GM23338 (cell line): ENCODE results near the gene STK32C. TPM values are rescaled to one million over a fixed set of nuclear protein-coding genes. Genes with fewer than 3 reads are reported as not detected.

Experiments
- ATAC-seq: fragments of 200-7000 bp; cut with Tn5 transposase; 3 replicates; pipeline ENCODE4 v1.9.1; 2020
- DNase-seq: peaks from one replicate; pipeline ENCODE4 v3.0.0-alpha.2; 2015; ENCODE audit warnings: low spot score
- H2AFZ ChIP-seq: fragments of 200-600 bp; sonication (generic); 2 replicates; pipeline ENCODE4 v1.8.0; 2016; ENCODE audit warnings: antibody characterized with exemption, mild to moderate bottlenecking, moderate library complexity
- H3F3A ChIP-seq: fragments of 200-600 bp; sonication (generic); replicated peaks from 2 replicates; pipeline ENCODE4 v1.8.0; 2017; ENCODE audit warnings: antibody characterized with exemption, mixed run types, low read depth
- H3K27ac ChIP-seq: fragments of 200-600 bp; sonication (generic); 2 replicates; pipeline ENCODE4 v1.6.1; 2016; ENCODE audit warnings: low read depth
- H3K27me3 ChIP-seq: fragments of 200-600 bp; sonication (generic); 2 replicates; pipeline ENCODE4 v1.8.0; 2016; ENCODE audit warnings: mild to moderate bottlenecking, mixed run types, moderate library complexity; ENCODE audit not compliant: insufficient read depth
- H3K36me3 ChIP-seq: fragments of 200-600 bp; sonication (generic); 2 replicates; pipeline ENCODE4 v1.8.0; 2016; ENCODE audit warnings: mild to moderate bottlenecking; ENCODE audit not compliant: insufficient read depth
- H3K4me1 ChIP-seq: fragments of 200-600 bp; sonication (generic); 2 replicates; pipeline ENCODE4 v1.8.0; 2016; ENCODE audit warnings: mild to moderate bottlenecking, moderate library complexity; ENCODE audit not compliant: insufficient read depth
- H3K4me2 ChIP-seq: fragments of 200-600 bp; sonication (generic); 2 replicates; pipeline ENCODE4 v1.7.1; 2017; ENCODE audit warnings: mixed run types
- H3K4me3 ChIP-seq: fragments of 200-600 bp; sonication (generic); 2 replicates; pipeline ENCODE4 v1.6.1; 2016; ENCODE audit warnings: mixed run types
- H3K79me2 ChIP-seq: fragments of 200-600 bp; sonication (generic); replicated peaks from 2 replicates; pipeline ENCODE4 v1.8.0; 2017; ENCODE audit warnings: mild to moderate bottlenecking; ENCODE audit not compliant: insufficient read depth
- H3K9me2 ChIP-seq: fragments of 200-600 bp; sonication (generic); 2 replicates; pipeline ENCODE4 v1.8.0; 2017; ENCODE audit not compliant: insufficient read depth
- H4K20me1 ChIP-seq: fragments of 200-600 bp; sonication (generic); replicated peaks from 2 replicates; pipeline ENCODE4 v1.8.0; 2017; ENCODE audit warnings: mild to moderate bottlenecking; ENCODE audit not compliant: insufficient read depth
- H3K27ac Mint-ChIP-seq: 2 replicates; pipeline ENCODE4 v1.8.0; 2020; ENCODE audit warnings: inconsistent platforms, mild to moderate bottlenecking, moderate library complexity, mixed read lengths
- H3K27me3 Mint-ChIP-seq: 3 replicates; pipeline ENCODE4 v1.8.0; 2022; ENCODE audit warnings: low read depth, mild to moderate bottlenecking, moderate library complexity, mixed read lengths, inconsistent platforms; ENCODE audit not compliant: insufficient read depth, poor library complexity
- H3K36me3 Mint-ChIP-seq: 3 replicates; pipeline ENCODE4 v1.8.0; 2021; ENCODE audit warnings: low read depth, mild to moderate bottlenecking, inconsistent platforms, moderate library complexity, mixed read lengths
- H3K4me1 Mint-ChIP-seq: 3 replicates; pipeline ENCODE4 v1.8.0; 2020; ENCODE audit warnings: mild to moderate bottlenecking, inconsistent platforms, mixed read lengths
- H3K4me3 Mint-ChIP-seq: 3 replicates; pipeline ENCODE4 v1.8.0; 2021; ENCODE audit warnings: moderate library complexity, mild to moderate bottlenecking, inconsistent platforms, mixed read lengths
- H3K9me3 Mint-ChIP-seq: 3 replicates; pipeline ENCODE4 v1.8.0; 2020; ENCODE audit warnings: moderate library complexity, mild to moderate bottlenecking, inconsistent platforms, mixed read lengths
- EZH2 ChIP-seq: fragments of 200-600 bp; sonication (generic); IDR thresholded peaks from one replicate; pipeline ENCODE4 v1.8.0; 2017; ENCODE audit warnings: antibody characterized with exemption, mild to moderate bottlenecking, low read depth; ENCODE audit not compliant: unreplicated experiment
- NANOG ChIP-seq: IDR thresholded peaks from 2 replicates; pipeline ENCODE4 v1.6.1; 2016; ENCODE audit warnings: antibody characterized with exemption, borderline replicate concordance
- polyA plus RNA-seq: library from polyadenylated mRNA; unstranded; fragments of >200 nt; fragmentation: Nextera tagmentation; extraction: Ambion mirVana; gene quantifications from 2 replicates; pipeline ENCODE4 v1.2.1, GENCODE V29; 2016
- total RNA-seq: library from RNA; depleted of rRNA; stranded (reverse); fragments of >200 nt; shearing (Covaris generic); gene quantifications from 2 replicates; pipeline ENCODE4 v1.2.3, GENCODE V29; 2014
- TF ChIP-seq, protein P1 (sequence below): IDR thresholded peaks from one replicate; pipeline ENCODE4 v1.6.1; 2018; ENCODE audit warnings: antibody characterized with exemption; ENCODE audit not compliant: unreplicated experiment
- TF ChIP-seq, protein P2 (sequence below): IDR thresholded peaks from 2 replicates; pipeline ENCODE4 v1.6.1; 2016; ENCODE audit warnings: antibody characterized with exemption
- TF ChIP-seq, protein P3 (sequence below), 2 experiments: fragments of 200-600 bp in 1 of 2; sonication (generic) in 1 of 2; conservative IDR thresholded peaks; 2 replicates each; pipeline versions ENCODE4 v1.5.1 to v1.6.1; 2016 to 2017; ENCODE audit warnings: antibody characterized with exemption in 2 of 2, low read depth in 2 of 2, mild to moderate bottlenecking in 2 of 2, moderate library complexity in 1 of 2
- TF ChIP-seq, protein P4 (sequence below): fragments of 250-450 bp; sonication (Bioruptor Pico); IDR thresholded peaks from 2 replicates; pipeline ENCODE4 v1.5.0; 2020; ENCODE audit warnings: mild to moderate bottlenecking, moderate library complexity

STK32C gene
- total and polyA plus RNA-seq, 2 experiments from 2014 or later = 10.2 to 20.5 TPM

DNA sequence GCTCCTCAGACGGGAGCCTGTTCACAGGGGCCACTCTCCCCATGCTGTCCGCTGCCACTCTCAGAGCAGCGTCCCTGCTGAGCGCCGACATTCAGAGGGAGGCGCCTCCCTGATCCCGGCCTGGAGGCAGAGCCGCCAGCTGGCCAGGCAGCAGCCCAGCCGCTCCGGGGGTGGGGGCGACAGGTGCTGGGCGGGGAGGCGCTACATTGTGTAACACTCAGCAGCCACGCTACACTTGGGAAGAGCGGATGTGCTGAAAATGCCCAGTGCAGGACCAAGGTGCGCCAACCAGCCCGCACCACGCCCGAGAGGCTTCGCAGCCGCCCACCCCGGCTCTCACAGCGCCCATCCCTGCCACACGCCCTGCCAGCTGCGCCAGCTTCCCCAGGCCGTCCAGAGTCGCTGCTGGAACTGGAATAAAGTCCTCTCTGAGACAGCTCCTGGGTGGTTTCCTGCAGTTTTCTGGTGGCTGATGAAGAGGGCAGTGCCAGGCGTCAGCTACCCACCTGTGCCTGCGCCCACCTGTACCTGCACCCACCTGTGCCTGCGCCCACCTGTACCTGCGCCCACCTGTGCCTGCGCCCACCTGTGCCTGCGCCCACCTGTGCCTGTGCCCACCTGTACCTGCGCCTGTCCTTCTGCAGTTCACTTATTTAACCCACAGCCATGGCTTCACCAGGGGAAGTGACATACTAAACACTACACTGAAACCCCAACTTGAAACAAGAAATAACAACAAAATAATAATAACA, 25.7 kb downstream of the STK32C start (continued):
- TF ChIP-seq, protein P1, sequence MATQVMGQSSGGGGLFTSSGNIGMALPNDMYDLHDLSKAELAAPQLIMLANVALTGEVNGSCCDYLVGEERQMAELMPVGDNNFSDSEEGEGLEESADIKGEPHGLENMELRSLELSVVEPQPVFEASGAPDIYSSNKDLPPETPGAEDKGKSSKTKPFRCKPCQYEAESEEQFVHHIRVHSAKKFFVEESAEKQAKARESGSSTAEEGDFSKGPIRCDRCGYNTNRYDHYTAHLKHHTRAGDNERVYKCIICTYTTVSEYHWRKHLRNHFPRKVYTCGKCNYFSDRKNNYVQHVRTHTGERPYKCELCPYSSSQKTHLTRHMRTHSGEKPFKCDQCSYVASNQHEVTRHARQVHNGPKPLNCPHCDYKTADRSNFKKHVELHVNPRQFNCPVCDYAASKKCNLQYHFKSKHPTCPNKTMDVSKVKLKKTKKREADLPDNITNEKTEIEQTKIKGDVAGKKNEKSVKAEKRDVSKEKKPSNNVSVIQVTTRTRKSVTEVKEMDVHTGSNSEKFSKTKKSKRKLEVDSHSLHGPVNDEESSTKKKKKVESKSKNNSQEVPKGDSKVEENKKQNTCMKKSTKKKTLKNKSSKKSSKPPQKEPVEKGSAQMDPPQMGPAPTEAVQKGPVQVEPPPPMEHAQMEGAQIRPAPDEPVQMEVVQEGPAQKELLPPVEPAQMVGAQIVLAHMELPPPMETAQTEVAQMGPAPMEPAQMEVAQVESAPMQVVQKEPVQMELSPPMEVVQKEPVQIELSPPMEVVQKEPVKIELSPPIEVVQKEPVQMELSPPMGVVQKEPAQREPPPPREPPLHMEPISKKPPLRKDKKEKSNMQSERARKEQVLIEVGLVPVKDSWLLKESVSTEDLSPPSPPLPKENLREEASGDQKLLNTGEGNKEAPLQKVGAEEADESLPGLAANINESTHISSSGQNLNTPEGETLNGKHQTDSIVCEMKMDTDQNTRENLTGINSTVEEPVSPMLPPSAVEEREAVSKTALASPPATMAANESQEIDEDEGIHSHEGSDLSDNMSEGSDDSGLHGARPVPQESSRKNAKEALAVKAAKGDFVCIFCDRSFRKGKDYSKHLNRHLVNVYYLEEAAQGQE = no peak
- TF ChIP-seq EZH2 = no peak
- TF ChIP-seq, protein P2, sequence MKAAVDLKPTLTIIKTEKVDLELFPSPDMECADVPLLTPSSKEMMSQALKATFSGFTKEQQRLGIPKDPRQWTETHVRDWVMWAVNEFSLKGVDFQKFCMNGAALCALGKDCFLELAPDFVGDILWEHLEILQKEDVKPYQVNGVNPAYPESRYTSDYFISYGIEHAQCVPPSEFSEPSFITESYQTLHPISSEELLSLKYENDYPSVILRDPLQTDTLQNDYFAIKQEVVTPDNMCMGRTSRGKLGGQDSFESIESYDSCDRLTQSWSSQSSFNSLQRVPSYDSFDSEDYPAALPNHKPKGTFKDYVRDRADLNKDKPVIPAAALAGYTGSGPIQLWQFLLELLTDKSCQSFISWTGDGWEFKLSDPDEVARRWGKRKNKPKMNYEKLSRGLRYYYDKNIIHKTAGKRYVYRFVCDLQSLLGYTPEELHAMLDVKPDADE = no peak

DNA sequence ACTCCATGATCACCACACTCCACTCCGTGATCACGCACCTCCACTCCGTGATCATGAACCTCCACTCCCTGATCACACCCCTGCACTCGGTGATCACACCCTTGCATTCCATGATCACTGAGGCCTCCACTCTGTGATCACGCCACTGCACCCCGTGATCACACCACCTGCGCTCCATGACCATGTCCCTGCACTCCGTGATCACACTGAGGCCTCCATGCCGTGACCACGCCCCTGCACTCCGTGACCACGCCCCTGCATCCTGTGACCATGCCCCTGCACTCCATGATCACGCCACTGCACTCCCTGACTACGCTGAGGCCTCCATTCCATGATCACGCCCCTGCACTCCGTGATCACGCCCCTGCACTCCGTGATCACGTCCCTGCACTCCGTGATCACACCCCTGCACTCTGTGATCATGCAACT, 27.1 kb downstream of the STK32C start:
- no peak overlapping the region for H3K27ac Mint-ChIP-seq
- TF ChIP-seq, protein P3, sequence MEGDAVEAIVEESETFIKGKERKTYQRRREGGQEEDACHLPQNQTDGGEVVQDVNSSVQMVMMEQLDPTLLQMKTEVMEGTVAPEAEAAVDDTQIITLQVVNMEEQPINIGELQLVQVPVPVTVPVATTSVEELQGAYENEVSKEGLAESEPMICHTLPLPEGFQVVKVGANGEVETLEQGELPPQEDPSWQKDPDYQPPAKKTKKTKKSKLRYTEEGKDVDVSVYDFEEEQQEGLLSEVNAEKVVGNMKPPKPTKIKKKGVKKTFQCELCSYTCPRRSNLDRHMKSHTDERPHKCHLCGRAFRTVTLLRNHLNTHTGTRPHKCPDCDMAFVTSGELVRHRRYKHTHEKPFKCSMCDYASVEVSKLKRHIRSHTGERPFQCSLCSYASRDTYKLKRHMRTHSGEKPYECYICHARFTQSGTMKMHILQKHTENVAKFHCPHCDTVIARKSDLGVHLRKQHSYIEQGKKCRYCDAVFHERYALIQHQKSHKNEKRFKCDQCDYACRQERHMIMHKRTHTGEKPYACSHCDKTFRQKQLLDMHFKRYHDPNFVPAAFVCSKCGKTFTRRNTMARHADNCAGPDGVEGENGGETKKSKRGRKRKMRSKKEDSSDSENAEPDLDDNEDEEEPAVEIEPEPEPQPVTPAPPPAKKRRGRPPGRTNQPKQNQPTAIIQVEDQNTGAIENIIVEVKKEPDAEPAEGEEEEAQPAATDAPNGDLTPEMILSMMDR (conservative IDR thresholded peaks at IDR 0.05; ENCODE audit: low read depth in 2 of 2) = no peak
- TF ChIP-seq, protein P4, sequence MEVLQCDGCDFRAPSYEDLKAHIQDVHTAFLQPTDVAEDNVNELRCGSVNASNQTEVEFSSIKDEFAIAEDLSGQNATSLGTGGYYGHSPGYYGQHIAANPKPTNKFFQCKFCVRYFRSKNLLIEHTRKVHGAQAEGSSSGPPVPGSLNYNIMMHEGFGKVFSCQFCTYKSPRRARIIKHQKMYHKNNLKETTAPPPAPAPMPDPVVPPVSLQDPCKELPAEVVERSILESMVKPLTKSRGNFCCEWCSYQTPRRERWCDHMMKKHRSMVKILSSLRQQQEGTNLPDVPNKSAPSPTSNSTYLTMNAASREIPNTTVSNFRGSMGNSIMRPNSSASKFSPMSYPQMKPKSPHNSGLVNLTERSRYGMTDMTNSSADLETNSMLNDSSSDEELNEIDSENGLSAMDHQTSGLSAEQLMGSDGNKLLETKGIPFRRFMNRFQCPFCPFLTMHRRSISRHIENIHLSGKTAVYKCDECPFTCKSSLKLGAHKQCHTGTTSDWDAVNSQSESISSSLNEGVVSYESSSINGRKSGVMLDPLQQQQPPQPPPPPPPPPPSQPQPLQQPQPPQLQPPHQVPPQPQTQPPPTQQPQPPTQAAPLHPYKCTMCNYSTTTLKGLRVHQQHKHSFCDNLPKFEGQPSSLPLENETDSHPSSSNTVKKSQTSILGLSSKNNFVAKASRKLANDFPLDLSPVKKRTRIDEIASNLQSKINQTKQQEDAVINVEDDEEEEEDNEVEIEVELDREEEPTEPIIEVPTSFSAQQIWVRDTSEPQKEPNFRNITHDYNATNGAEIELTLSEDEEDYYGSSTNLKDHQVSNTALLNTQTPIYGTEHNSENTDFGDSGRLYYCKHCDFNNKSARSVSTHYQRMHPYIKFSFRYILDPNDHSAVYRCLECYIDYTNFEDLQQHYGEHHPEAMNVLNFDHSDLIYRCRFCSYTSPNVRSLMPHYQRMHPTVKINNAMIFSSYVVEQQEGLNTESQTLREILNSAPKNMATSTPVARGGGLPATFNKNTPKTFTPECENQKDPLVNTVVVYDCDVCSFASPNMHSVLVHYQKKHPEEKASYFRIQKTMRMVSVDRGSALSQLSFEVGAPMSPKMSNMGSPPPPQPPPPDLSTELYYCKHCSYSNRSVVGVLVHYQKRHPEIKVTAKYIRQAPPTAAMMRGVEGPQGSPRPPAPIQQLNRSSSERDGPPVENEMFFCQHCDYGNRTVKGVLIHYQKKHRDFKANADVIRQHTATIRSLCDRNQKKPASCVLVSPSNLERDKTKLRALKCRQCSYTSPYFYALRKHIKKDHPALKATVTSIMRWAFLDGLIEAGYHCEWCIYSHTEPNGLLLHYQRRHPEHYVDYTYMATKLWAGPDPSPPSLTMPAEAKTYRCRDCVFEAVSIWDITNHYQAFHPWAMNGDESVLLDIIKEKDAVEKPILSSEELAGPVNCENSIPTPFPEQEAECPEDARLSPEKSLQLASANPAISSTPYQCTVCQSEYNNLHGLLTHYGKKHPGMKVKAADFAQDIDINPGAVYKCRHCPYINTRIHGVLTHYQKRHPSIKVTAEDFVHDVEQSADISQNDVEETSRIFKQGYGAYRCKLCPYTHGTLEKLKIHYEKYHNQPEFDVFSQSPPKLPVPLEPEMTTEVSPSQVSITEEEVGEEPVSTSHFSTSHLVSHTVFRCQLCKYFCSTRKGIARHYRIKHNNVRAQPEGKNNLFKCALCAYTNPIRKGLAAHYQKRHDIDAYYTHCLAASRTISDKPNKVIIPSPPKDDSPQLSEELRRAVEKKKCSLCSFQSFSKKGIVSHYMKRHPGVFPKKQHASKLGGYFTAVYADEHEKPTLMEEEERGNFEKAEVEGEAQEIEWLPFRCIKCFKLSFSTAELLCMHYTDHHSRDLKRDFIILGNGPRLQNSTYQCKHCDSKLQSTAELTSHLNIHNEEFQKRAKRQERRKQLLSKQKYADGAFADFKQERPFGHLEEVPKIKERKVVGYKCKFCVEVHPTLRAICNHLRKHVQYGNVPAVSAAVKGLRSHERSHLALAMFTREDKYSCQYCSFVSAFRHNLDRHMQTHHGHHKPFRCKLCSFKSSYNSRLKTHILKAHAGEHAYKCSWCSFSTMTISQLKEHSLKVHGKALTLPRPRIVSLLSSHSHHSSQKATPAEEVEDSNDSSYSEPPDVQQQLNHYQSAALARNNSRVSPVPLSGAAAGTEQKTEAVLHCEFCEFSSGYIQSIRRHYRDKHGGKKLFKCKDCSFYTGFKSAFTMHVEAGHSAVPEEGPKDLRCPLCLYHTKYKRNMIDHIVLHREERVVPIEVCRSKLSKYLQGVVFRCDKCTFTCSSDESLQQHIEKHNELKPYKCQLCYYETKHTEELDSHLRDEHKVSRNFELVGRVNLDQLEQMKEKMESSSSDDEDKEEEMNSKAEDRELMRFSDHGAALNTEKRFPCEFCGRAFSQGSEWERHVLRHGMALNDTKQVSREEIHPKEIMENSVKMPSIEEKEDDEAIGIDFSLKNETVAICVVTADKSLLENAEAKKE (CRISPR knock-in tag) = no peak
- TF ChIP-seq EZH2 (no peak), NANOG (no peak)
- TF ChIP-seq, protein P1 = no peak

More for the DNA sequence above, 27.1 kb downstream of the STK32C start:
- Histone ChIP-seq H3K4me3 (no peak overlapping the region), H4K20me1 (no peaks in the 10 kb centered on the region), H3K4me2 (no peak overlapping the region), H3K27ac (no peak overlapping the region), H3K4me1 (no peaks in the 10 kb centered on the region), H2AFZ (no peak overlapping the region), H3K36me3 (no peaks in the 10 kb centered on the region), H3K9me2 (no peaks in the 10 kb centered on the region), H3K27me3 (no peaks in the 10 kb centered on the region), H3F3A (no peaks in the 10 kb centered on the region), H3K79me2 (no peaks in the 10 kb centered on the region)
- Mint-ChIP-seq H3K27me3 (peaks cover 18% of the 10 kb centered on the region), H3K4me1 (peaks cover 13% of the 10 kb centered on the region), H3K9me3 (no peaks in the 10 kb centered on the region; the same call in 2 of the 3 replicates), H3K4me3 (no peak overlapping the region), H3K36me3 (no peaks in the 10 kb centered on the region; the same call in 2 of the 3 replicates)
- DNase-seq (no peak), ATAC-seq (no peak)
